Liver (tissue), 9 donors: Measurements from ENCODE around the gene FURIN. TPM values are rescaled to one million over a fixed set of nuclear protein-coding genes. Genes with fewer than 3 reads are reported as not detected.

Experiments used
- DNase-seq: peaks from one replicate; pipeline ENCODE4 v3.0.0-alpha.2; 2017; ENCODE audit warnings: low spot score
- H3K27ac ChIP-seq, 2 donors: one replicate each; pipeline ENCODE4 v1.7.0; 2013; ENCODE audit warnings: inconsistent platforms in 2 of 2, low read length in 2 of 2, control low read depth in 1 of 2, low read depth in 1 of 2, mild to moderate bottlenecking in 1 of 2
- H3K27me3 ChIP-seq, 4 donors: one replicate each; pipeline versions ENCODE4 v1.6.1 to v1.7.0; 2013; ENCODE audit warnings: low read length in 3 of 4, inconsistent platforms in 1 of 4, mild to moderate bottlenecking in 1 of 4, moderate library complexity in 1 of 4; ENCODE audit not compliant: control insufficient read depth in 4 of 4, insufficient read depth in 4 of 4
- H3K36me3 ChIP-seq, 4 donors: one replicate each; pipeline versions ENCODE4 v1.6.1 to v1.7.0; 2013; ENCODE audit warnings: low read length in 3 of 4, mild to moderate bottlenecking in 3 of 4, low read depth in 1 of 4, moderate library complexity in 1 of 4; ENCODE audit not compliant: control insufficient read depth in 4 of 4, insufficient read depth in 3 of 4
- H3K4me1 ChIP-seq, 4 donors: one replicate each; pipeline versions ENCODE4 v1.6.1 to v1.7.0; 2013; ENCODE audit warnings: low read length in 3 of 4, mild to moderate bottlenecking in 3 of 4, moderate library complexity in 1 of 4; ENCODE audit not compliant: control insufficient read depth in 4 of 4, insufficient read depth in 4 of 4
- H3K4me3 ChIP-seq, 3 donors: one replicate each; pipeline versions ENCODE4 v1.6.1 to v1.7.0; 2013; ENCODE audit warnings: low read length in 3 of 3, control low read depth in 1 of 3, low read depth in 1 of 3, mild to moderate bottlenecking in 1 of 3
- H3K9ac ChIP-seq, 2 donors: one replicate each; pipeline ENCODE4 v1.7.0; 2013; ENCODE audit warnings: low read length in 2 of 2, mild to moderate bottlenecking in 2 of 2, moderate library complexity in 2 of 2, control low read depth in 1 of 2, low read depth in 1 of 2
- H3K9me3 ChIP-seq, 4 donors: one replicate each; pipeline versions ENCODE4 v1.6.1 to v1.7.0; 2013; ENCODE audit warnings: low read length in 3 of 4; ENCODE audit not compliant: control insufficient read depth in 4 of 4
- CTCF ChIP-seq: fragments of 150-350 bp; IDR thresholded peaks from 2 replicates; pipeline ENCODE4 v1.5.1; 2017; ENCODE audit warnings: improper control_type of control experiment, low read depth, low read length; ENCODE audit not compliant: missing input control
- EGR1 ChIP-seq, 2 donors: IDR thresholded peaks; 2 replicates each; pipeline ENCODE4 v1.6.1; 2016 to 2018; ENCODE audit warnings: antibody characterized with exemption in 2 of 2, low read depth in 2 of 2
- FOXA1 ChIP-seq: IDR thresholded peaks from 2 replicates; pipeline ENCODE4 v1.6.1; 2016; ENCODE audit warnings: antibody characterized with exemption
- FOXA2 ChIP-seq: IDR thresholded peaks from 2 replicates; pipeline ENCODE4 v1.6.1; 2016; ENCODE audit warnings: antibody characterized with exemption
- GABPA ChIP-seq, 2 donors: IDR thresholded peaks in 1 of 2; conservative IDR thresholded peaks in 1 of 2; 2 replicates each; pipeline ENCODE4 v1.6.1; 2016; ENCODE audit warnings: antibody characterized with exemption in 2 of 2, mild to moderate bottlenecking in 1 of 2, moderate library complexity in 1 of 2
- HNF4A ChIP-seq, 2 donors: conservative IDR thresholded peaks; 2 replicates each; pipeline ENCODE4 v1.6.1; 2016; ENCODE audit warnings: antibody characterized with exemption in 2 of 2, mild to moderate bottlenecking in 2 of 2
- HNF4G ChIP-seq: IDR thresholded peaks from 2 replicates; pipeline ENCODE4 v1.6.1; 2016; ENCODE audit warnings: antibody characterized with exemption
- JUND ChIP-seq, 2 donors: IDR thresholded peaks; 2 replicates each; pipeline ENCODE4 v1.6.1; 2016; ENCODE audit warnings: antibody characterized with exemption in 2 of 2
- MAX ChIP-seq: IDR thresholded peaks from 2 replicates; pipeline ENCODE4 v1.6.1; 2016; ENCODE audit warnings: antibody characterized with exemption
- NR2F2 ChIP-seq: IDR thresholded peaks from 2 replicates; pipeline ENCODE4 v1.6.1; 2016; ENCODE audit warnings: antibody characterized with exemption
- RAD21 ChIP-seq, 2 donors: IDR thresholded peaks; 2 replicates each; pipeline ENCODE4 v1.6.1; 2016; ENCODE audit warnings: antibody characterized with exemption in 2 of 2, mild to moderate bottlenecking in 2 of 2
- RXRA ChIP-seq, 2 donors: IDR thresholded peaks; 2 replicates each; pipeline ENCODE4 v1.6.1; 2017 to 2018; ENCODE audit warnings: antibody characterized with exemption in 2 of 2, mild to moderate bottlenecking in 1 of 2
- SP1 ChIP-seq: IDR thresholded peaks from 2 replicates; pipeline ENCODE4 v1.6.1; 2018; ENCODE audit warnings: antibody characterized with exemption, mild to moderate bottlenecking
- TAF1 ChIP-seq: conservative IDR thresholded peaks from 2 replicates; pipeline ENCODE4 v1.6.1; 2016; ENCODE audit warnings: antibody characterized with exemption, mild to moderate bottlenecking
- YY1 ChIP-seq: IDR thresholded peaks from 2 replicates; pipeline ENCODE4 v1.6.1; 2016; ENCODE audit warnings: antibody characterized with exemption, mild to moderate bottlenecking
- ZBTB33 ChIP-seq: IDR thresholded peaks from 2 replicates; pipeline ENCODE4 v1.6.1; 2016; ENCODE audit warnings: antibody characterized with exemption
- WGBS: extraction: QIAGEN DNeasy Blood & Tissue Kit; methylation state at CpG from one replicate; pipeline ENCODE4 v1.1.7; 2013; 5-methylcytosine and 5-hydroxymethylcytosine counted together
- polyA plus RNA-seq, 2 donors: library from polyadenylated mRNA; stranded (reverse) in 1 of 2; unstranded in 1 of 2; fragments of 200-250 nt in 1 of 2; fragments of >200 nt in 1 of 2; fragmentation: Nextera tagmentation in 1 of 2; extraction: Ambion mirVana in 1 of 2; gene quantifications; one replicate each; pipeline versions ENCODE4 v1.2.1 to v1.2.3, GENCODE V29; 2013 to 2015
- total RNA-seq, 2 donors: library from RNA; depleted of rRNA; stranded (reverse); fragments of >200 nt; gene quantifications; one replicate each; pipeline ENCODE4 v1.2.3, GENCODE V29; 2014
- TF ChIP-seq, protein P1 (sequence below): IDR thresholded peaks from 2 replicates; pipeline ENCODE4 v1.6.1; 2016; ENCODE audit warnings: antibody characterized with exemption
- TF ChIP-seq, protein P2 (sequence below): IDR thresholded peaks from 2 replicates; pipeline ENCODE4 v1.6.1; 2016; ENCODE audit warnings: antibody characterized with exemption, mild to moderate bottlenecking
- donor health status: healthy.
- donor health status: healthy.
- donor health status: healthy.
- donor health status: healthy.
- donor health status: healthy.

The FURIN gene
- total and polyA plus RNA-seq, 4 donors: 102 to 258 (median 164) TPM

DNA sequence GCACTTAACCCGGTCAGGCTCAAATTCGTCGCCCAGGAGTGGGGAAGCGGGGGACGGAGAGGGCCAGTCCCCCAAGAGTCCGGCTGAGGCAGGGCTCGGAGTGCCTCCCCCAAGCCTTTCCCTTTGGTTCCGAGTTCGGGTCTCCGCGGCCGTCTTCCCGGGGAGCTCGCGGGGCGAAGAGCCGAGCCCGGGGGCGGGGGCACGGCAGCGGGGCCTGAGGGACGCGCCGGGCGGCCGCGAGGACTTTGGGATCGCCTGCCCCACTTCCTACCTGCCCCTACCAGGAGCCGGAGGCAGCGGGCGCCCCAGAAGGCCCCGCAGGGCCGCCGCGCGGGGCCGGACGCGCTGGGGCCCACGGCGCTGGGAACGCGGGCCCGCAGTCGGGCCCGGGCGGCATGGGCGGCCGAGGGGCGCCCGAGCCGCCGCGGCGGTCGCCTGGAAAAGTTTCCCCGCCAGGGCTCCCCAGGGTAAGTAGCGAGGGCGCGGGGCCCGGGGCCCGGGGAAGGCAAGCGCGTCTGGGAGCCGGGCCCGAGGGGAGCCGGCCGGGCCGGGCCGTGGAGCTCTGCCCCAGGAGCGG is 2.8 kb downstream of the FURIN start:
- DNase-seq: peak; percentile 67
- H3K27me3 ChIP-seq: no peaks in the 10 kb centered on the region
- TF ChIP-seq RXRA (IDR thresholded peaks at IDR 0.05) (no peak), GABPA (IDR thresholded peaks at IDR 0.05 in 1 of 2, conservative IDR thresholded peaks at IDR 0.05 in 1 of 2) (no peak), NR2F2 (no peak), RAD21 (IDR thresholded peaks at IDR 0.05) (no peak), FOXA2 (no peak), YY1 (no peak), ZBTB33 (no peak), MAX (no peak), TAF1 (no peak), HNF4G (no peak), EGR1 (IDR thresholded peaks at IDR 0.05; ENCODE audit: low read depth in 2 of 2) (no peak), JUND (IDR thresholded peaks at IDR 0.05) (no peak)
- TF ChIP-seq, protein P1, sequence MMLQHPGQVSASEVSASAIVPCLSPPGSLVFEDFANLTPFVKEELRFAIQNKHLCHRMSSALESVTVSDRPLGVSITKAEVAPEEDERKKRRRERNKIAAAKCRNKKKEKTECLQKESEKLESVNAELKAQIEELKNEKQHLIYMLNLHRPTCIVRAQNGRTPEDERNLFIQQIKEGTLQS: no peak
- TF ChIP-seq, protein P2, sequence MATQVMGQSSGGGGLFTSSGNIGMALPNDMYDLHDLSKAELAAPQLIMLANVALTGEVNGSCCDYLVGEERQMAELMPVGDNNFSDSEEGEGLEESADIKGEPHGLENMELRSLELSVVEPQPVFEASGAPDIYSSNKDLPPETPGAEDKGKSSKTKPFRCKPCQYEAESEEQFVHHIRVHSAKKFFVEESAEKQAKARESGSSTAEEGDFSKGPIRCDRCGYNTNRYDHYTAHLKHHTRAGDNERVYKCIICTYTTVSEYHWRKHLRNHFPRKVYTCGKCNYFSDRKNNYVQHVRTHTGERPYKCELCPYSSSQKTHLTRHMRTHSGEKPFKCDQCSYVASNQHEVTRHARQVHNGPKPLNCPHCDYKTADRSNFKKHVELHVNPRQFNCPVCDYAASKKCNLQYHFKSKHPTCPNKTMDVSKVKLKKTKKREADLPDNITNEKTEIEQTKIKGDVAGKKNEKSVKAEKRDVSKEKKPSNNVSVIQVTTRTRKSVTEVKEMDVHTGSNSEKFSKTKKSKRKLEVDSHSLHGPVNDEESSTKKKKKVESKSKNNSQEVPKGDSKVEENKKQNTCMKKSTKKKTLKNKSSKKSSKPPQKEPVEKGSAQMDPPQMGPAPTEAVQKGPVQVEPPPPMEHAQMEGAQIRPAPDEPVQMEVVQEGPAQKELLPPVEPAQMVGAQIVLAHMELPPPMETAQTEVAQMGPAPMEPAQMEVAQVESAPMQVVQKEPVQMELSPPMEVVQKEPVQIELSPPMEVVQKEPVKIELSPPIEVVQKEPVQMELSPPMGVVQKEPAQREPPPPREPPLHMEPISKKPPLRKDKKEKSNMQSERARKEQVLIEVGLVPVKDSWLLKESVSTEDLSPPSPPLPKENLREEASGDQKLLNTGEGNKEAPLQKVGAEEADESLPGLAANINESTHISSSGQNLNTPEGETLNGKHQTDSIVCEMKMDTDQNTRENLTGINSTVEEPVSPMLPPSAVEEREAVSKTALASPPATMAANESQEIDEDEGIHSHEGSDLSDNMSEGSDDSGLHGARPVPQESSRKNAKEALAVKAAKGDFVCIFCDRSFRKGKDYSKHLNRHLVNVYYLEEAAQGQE: no peak
- peaks cover 2 to 3% (median 2%) of the 10 kb centered on the region in 4 donors for H3K36me3 ChIP-seq
- peak overlapping the region; percentile 89 to 94 (median 91) for H3K4me3 ChIP-seq
- no peaks in the 10 kb centered on the region for H3K9me3 ChIP-seq
- WGBS: under 1% methylated on average over 71 of the region's 71 CpGs
- peak overlapping the region; percentile 83 to 90 for H3K9ac ChIP-seq
- H3K27ac ChIP-seq: peak overlapping the region; percentile 88 to 90
- peaks cover 8 to 62% (median 46%) of the 10 kb centered on the region in 4 donors for H3K4me1 ChIP-seq

DNA sequence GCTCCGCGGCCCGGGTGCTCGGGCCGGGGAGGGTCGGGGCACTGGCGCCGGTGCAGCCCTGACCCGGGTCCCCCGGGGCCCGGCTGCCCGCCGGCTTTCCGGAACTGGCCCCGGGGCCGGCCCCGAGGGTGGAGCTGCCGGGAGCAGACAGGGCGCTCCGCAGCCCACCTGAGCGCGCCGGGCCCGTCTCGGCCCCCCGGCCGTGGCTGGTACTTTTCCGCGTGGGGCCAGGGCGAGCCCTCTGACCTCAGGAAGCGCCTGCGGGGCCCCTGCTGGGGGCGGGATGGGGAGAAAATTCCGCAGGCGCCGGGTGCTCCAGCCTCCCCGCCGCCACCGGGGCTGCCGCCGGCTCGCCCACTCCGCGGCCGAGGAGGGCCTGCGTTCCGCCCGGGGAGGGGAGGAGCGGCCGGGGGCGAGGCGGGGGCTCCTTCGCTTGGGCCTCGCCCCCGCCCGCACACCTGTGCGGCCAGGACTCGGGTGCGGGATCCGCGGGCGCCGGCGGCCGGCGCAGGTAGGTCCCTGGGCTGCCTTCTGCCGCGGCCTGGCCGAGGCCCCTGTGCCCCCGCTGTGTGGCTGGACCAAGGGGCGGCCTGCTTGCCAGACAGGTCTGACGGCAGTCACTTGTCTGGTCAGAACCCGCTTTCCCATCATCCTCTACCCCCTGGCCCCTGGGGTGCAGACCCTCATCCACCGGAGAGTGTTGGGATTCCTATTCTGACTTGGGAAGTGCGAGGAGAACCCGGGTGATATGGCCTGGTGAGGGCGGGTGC is 3.5 kb downstream of the FURIN start:
- no peaks in the 10 kb centered on the region for H3K9me3 ChIP-seq
- DNase-seq: peak; percentile 73
- peaks cover 8 to 10% (median 9%) of the 10 kb centered on the region in 4 donors for H3K36me3 ChIP-seq
- TF ChIP-seq RXRA (IDR thresholded peaks at IDR 0.05): no peak
- no peak for TF ChIP-seq YY1
- no peak for TF ChIP-seq FOXA1
- no peak for TF ChIP-seq SP1
- TF ChIP-seq TAF1: no peak
- no peak for TF ChIP-seq NR2F2
- no peak for TF ChIP-seq HNF4G
- no peak for TF ChIP-seq HNF4A (conservative IDR thresholded peaks at IDR 0.05)
- no peak for TF ChIP-seq EGR1 (IDR thresholded peaks at IDR 0.05; ENCODE audit: low read depth in 2 of 2)
- no peak for TF ChIP-seq MAX
- TF ChIP-seq JUND (IDR thresholded peaks at IDR 0.05): no peak
- no peak for TF ChIP-seq GABPA (IDR thresholded peaks at IDR 0.05 in 1 of 2, conservative IDR thresholded peaks at IDR 0.05 in 1 of 2)
- no peak for TF ChIP-seq CTCF
- TF ChIP-seq ZBTB33: no peak
- TF ChIP-seq RAD21 (IDR thresholded peaks at IDR 0.05): no peak

More for the DNA sequence above, 3.5 kb downstream of the FURIN start:
- H3K27me3 ChIP-seq: no peaks in the 10 kb centered on the region
- WGBS: under 1% methylated on average over 77 of the region's 77 CpGs
- H3K9ac ChIP-seq: peak overlapping the region; percentile 83 to 96
- peaks cover 8 to 61% (median 49%) of the 10 kb centered on the region in 4 donors for H3K4me1 ChIP-seq
- peak overlapping the region; percentile 80 to 94 (median 89) for H3K4me3 ChIP-seq
- peak overlapping the region; percentile 88 to 90 for H3K27ac ChIP-seq
